Left cardiac atrium (tissue), 4 donors: Measurements from ENCODE around the gene DCUN1D2. TPM values are rescaled to one million over a fixed set of nuclear protein-coding genes. Genes with fewer than 3 reads are reported as not detected.
"Not testable (repeated sequence)": the region's sequence is repeated elsewhere in the genome, so short reads cannot be mapped to it uniquely, and the experiment has no call there.

Source experiments
- ATAC-seq, 2 donors: fragments of 200-7000 bp; cut with Tn5 transposase; one replicate each; pipeline ENCODE4 v1.9.1; 2020; ENCODE audit warnings: mild to moderate bottlenecking in 2 of 2, moderate library complexity in 2 of 2
- DNase-seq: peaks from one replicate; pipeline ENCODE4 v3.0.0-alpha.2; 2020
- intact Hi-C, 2 donors: fragments of 100-400 bp; cut with DNase I; formaldehyde crosslinking; loops; one replicate each; pipeline versions ENCODE4 v1.14.1 to v1.15.1; 2022 to 2023
- total RNA-seq, 2 donors: library from RNA; stranded (reverse); fragmentation: NEBNext Ultra II Directional; extraction: Animal tissue kit (Norgen Biotek cat#: 25700); gene quantifications; one replicate each; pipeline ENCODE4 v1.2.1, GENCODE V29; 2021
- donor health status: DM: no; HTN: yes; CAD: no.
- donor health status: DM: no; HTN: yes; CAD: no; lungs with severe emphysema.
- donor health status: DM: yes; HTN: yes; CAD: no.
- donor health status: Dilated cardiomyopathy.

Gene DCUN1D2
- total RNA-seq, 2 donors from 2014 or later = 81.1 to 94.3 TPM

DNA sequence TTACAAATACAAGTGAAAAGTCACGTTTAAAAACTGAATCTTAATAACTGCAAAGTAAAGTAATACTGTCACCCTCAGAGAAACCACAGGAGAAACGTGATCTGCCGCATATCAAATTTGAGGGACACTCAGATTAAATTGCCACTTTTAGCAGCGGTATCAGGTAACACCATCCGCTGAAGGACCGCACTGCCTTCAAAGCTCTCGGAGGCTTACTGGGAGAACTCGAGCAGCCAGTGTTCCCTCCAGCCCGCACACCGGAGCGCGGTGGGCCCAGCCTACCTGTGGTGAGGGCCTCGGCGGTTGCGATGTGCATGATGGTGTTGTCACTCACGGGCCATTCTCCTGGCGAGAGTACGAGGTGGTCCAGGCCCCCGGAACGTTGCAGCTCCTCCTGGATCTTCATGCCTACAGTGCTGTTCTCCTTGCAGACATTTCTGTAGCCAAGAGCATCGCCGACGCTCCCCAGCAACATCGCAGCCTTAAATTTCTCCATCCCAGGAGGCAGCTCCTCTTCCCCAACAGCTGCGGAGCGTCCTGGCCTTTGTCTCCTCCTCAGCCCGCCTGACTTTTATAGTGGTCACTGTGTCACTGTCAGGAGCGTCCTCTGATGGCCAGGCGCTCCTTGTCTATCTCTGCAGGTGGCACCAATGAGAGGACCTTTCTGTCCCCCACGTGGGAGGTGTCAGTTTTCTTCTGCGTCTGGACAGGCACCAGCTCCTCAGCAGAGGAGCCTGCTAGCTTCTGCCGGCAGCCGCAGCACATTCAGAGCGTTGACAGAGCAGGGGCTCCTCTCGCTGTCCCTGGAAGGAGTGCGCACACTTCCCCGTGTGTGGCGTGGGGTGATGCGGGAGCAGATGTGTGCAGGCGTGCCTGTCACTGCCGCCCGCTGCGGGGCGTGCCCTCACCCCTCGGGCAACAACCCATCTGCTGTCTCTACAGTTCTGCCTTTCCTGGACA is 37.3 kb downstream of the DCUN1D2 start, which contains the start of gene ADPRHL1:
TSS of gene ADPRHL1 (minus strand) at position 547 of the 960 bp plus-strand sequence. CDS start at position 496, 51 bp downstream.
- peak; percentile 69 to 72 for ATAC-seq
- DNase-seq = peak; percentile 67

DNA sequence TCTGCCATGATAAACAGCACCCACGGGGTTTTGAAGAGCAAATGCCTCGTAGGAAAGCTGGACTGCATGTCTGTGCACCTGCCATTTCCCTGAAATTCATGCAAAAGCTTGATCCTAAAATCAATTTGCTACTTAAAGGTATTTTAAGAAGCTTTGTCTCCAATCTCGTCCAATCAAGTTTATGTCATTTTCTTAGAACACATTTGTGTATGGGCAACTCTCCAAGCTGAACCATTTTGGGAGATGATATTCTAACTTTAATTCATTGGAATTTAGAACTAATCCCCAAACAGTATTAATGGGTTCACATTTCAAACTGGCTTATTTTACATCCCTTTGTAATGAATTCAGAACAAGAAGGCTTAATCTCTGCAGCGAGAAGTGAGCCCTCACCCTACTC is 38.0 kb downstream of the DCUN1D2 start:
- intact Hi-C loops = loop anchor here (5.0 to 10.0 kb wide), 3 partner anchors 35 to 112 kb away; no protein-coding TSS in a partner anchor
- DNase-seq (no peak), ATAC-seq (no peak)

More for the DNA sequence above, 37.3 kb downstream of the DCUN1D2 start, which contains the start of gene ADPRHL1:
- intact Hi-C loops = loop anchor here (5.0 to 10.0 kb wide), 3 partner anchors 34 to 112 kb away; no protein-coding TSS in a partner anchor

DNA sequence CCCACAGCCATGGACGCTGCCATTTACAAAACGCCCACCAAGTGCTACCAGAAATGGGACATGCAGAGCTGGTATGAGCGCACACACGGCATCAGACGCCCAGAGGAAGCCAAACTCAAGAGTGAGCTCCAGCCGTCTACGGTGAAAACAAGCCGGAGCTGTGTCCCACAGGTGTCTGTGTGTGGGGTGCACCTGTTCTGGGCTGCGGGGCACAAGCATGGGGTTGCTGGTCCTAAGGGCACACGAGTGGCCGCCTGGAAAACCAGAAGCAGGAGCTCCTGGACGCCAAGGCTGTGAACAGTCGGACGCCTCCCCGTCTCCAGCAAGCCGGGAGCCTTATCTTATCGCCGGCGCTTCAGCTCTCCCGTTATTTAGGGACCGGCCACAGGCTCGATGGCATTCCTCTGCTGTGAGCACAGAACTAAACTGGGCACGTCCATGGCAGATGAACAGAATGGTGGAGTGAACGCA is 38.5 kb downstream of the DCUN1D2 start:
- ATAC-seq (peak; percentile 66 to 73), DNase-seq (peak; percentile 66)
- intact Hi-C loops = loop anchor here (5.0 to 10.0 kb wide), 3 partner anchors 35 to 113 kb away; no protein-coding TSS in a partner anchor

DNA sequence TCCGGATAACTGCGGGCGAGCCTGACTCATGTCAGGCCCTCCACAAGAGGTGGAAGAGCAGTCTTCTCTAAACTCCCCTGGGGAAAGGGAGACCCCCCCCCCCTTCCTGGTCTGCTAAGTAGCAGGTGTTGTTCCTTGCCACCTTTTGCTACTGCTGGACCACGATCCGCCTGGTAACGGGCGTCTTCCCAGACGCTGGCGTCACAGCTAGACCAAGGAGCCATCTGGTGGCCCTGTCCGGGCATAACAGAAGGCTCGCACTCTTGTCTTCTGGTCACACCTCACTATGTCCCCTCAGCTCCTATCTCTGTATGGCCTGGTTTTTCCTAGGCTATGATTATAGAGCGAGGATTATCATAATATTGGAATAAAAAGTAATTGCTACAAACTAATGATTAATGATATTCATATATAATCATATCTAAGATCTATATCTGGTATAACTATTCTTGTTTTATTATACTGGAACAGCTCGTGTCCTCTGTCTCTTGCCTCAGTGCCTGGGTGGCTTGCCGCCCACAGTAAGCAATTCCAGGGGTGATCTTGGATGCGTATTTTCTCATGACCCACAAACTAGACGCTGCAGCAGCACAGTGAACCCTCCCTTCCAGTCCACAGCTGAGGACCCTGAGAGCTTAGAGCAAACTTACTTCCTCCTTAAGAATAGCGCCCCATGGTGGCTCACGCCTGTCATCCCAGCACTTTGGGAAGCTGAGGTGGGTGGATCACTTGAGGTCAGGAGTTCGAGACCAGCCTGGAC is 39.5 kb downstream of the DCUN1D2 start:
- intact Hi-C loops = loop anchor here (5.0 to 10.0 kb wide), 3 partner anchors 36 to 114 kb away; no protein-coding TSS in a partner anchor
- DNase-seq, ATAC-seq: not testable (repeated sequence)

- DNase-seq, ATAC-seq: not testable (repeated sequence)
- intact Hi-C loops = loop anchor here (5.0 to 10.0 kb wide), 3 partner anchors 37 to 114 kb away; no protein-coding TSS in a partner anchor
Measured at GRCh38 chr13:113450348-113450744, 40.2 kb downstream of the DCUN1D2 start.

DNA sequence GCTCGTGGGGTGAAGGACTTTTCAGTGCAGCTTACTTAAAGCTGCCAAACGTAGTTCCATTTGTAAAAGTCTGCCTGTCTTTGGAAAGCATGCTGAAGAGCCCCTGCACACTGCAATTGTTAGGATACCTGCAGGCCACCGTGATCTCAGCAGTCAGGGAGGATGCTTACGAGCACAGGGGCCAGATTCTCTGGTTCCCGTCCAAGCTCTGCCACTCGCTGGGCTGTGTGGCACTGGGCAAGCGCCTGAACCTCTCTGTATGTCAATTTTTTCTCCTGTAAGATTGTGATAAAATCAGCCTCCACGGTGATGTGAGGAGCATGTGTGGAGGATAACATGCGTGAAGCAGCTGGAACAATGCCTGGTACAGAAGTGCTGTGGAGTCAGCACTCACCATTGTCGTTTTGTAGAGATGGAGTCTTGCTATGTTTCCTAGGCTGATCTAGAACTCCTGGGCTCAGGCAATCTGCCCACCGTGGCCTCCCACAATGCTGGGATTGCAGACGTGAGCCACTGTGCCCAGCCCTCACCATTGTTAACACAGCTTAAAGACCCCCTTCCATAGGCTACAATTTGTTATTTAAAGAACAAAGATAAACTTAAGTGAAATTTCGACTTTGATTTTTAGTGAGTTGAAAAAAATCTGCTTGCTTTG is 40.7 kb downstream of the DCUN1D2 start:
- intact Hi-C loops = loop anchor here (5.0 to 10.0 kb wide), 3 partner anchors 37 to 115 kb away; no protein-coding TSS in a partner anchor
- no peak for ATAC-seq
- DNase-seq = no peak

- no peak for DNase-seq
- peak in 1 of 2 donors; percentile 10 for ATAC-seq
- intact Hi-C loops = no loop called here
Measured at GRCh38 chr13:113448885-113449692, 41.4 kb downstream of the DCUN1D2 start.

GRCh38 chr13:113448545-113448884 is 42.0 kb downstream of the DCUN1D2 start:
- DNase-seq = peak; percentile 54
- intact Hi-C loops = no loop called here
- peak; percentile 14 to 64 for ATAC-seq

DNA sequence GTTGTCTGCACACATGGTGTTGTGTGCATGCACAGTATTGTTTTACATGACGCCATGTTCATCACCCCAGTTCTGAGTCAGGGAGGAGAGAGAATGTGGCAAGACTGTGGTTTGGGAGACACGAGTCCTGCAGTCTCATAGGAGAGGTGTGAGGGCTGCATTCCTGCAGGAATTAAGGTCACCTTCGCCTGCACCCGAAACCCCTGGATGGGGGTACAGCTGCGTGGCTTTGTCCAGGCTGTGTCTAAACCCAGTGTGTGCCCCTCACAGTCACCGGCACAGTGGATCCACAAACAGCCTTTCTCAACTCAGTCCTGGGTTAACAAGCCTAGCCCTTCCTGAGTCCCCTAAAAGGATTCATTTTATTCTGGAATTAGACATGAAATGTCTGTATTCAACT is 42.9 kb downstream of the DCUN1D2 start:
- ATAC-seq (no peak), DNase-seq (no peak)
- intact Hi-C loops = no loop called here

- intact Hi-C loops = no loop called here
- ATAC-seq (no peak), DNase-seq (no peak)
Measured at GRCh38 chr13:113446488-113446854, 44.0 kb downstream of the DCUN1D2 start.

DNA sequence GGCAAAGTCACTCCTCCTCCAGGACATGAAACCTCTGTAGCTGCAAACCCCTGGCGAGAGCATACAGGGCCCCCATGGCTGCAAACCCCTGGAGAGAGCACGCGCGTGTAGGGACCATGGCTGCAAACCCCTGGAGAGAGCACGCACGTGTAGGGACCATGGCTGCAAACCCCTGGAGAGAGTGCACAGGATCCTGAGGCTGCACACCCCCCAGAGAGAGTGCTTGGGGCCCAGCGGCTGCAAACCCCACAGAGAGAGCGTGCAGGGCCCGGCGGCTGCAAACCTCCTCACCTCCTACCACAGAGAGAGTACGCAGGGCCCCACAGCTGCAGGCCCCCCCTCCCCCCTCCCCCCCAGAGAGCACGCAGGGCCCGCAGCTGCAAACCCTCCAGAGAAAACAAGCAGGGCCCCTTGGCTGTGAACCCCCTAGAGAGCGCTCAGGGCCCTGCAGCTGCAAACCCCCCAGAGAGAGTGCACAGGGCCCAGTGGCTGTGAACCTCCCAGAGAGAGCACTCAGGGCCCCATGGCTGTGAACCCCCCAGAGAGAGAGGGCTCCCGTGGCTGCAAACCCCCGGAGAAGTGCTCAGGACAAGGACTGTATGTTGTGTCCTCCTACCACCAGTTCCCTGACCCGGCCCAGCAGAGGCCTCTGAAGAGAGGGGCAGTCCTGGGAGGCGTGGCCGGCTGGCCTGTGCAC is 44.6 kb downstream of the DCUN1D2 start:
- intact Hi-C loops = no loop called here
- DNase-seq (no peak), ATAC-seq (no peak)

GRCh38 chr13:113443991-113444390 is 46.5 kb downstream of the DCUN1D2 start:
- DNase-seq (no peak), ATAC-seq (no peak)
- intact Hi-C loops = no loop called here

GRCh38 chr13:113442985-113443362 is 47.5 kb downstream of the DCUN1D2 start:
- DNase-seq = no peak
- intact Hi-C loops = no loop called here
- no peak for ATAC-seq

DNA sequence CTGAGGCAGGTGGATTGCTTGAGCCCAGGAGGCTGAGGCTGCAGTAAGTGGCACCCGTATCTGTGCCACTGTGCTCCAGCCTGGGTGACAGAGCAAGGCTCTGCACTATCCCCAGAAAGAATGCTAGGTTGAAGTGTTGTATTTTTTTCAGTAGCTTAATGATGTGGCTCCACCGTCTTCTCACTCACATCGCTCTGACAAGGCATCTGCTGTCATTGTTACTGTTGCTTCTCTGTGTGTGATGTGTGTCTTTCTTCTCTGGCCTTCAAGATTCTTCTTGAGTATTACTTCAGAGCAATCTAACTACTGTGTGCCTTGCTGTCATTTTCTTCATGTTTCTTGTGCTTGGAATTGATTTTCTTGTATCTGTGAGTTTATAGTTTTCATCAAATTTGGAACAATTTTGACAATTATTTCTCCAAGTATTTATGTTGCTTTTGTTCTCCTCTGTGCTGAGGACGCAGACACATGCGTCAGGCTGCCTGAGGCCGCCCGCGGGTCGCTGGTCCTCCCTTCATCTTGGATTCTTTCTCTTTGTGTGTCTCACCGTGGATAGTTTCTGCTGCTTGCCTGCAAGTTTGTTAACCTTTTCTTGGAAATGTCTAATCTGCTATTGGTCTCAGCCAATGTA is 48.0 kb downstream of the DCUN1D2 start:
- no peak for ATAC-seq
- DNase-seq = no peak
- intact Hi-C loops = no loop called here

DNA sequence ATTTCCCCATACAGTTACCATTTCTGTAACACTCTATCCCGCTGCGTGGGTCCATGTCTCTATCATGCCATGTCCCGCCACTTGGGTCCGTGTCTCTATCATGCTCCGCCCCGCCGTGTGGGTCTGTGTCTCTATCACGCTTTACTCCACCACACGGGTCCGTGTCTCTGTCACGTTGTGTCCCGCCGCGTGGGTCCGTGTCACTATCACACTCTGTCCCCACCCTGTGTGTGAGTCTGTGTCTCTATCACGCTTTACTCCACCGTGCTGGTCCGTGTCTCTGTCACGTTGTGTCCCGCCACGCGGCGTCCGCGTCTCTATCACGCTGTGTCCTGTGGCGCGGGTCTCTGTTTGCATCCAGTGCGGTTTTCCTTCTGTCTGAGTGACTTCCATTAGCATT is 48.9 kb downstream of the DCUN1D2 start:
- intact Hi-C loops = no loop called here
- no peak for DNase-seq
- ATAC-seq = no peak

GRCh38 chr13:113437408-113438010 is 53.0 kb downstream of the DCUN1D2 start:
- ATAC-seq (peak in 1 of 2 donors; percentile 27), DNase-seq (no peak)
- intact Hi-C loops = no loop called here

DNA sequence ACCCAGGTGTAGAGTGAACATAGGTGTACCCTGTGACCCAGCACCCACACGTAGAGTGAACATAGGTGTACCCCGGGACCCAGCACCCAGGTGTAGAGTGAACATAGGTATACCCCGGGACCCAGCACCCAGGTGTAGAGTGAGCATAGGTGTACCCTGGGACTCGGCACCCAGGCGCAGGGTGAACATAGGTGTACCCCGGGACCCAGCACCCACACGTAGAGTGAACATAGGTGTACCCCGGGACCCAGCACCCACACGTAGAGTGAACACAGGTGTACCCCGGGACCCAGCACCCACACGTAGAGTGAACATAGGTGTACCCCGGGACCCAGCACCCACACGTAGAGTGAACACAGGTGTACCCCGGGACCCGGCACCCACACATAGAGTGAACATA is 53.6 kb downstream of the DCUN1D2 start:
- ATAC-seq, DNase-seq, intact Hi-C loops: not testable (repeated sequence)
